Loucy (cell line): Measurements from ENCODE around the gene LSM7.

Source experiments
- CTCF ChIP-seq: fragments of 200-600 bp; sonication (generic); conservative IDR thresholded peaks from 2 replicates; pipeline ENCODE4 v1.5.1; 2014; ENCODE audit warnings: mild to moderate bottlenecking, antibody characterized with exemption, low read length
- EZH2phosphoT487 ChIP-seq: fragments of 200-600 bp; IDR thresholded peaks from 2 replicates; pipeline ENCODE4 v1.6.1; 2018; ENCODE audit warnings: antibody characterized with exemption, mild to moderate bottlenecking, moderate library complexity, borderline replicate concordance

- TF ChIP-seq CTCF (no peak), EZH2phosphoT487 (no peak)
Observed at GRCh38 chr19:2312820-2313501, 15.4 kb downstream of the LSM7 start.
